ENCODE results near the gene ACTN4. TPM values are rescaled to one million over a fixed set of nuclear protein-coding genes. Genes with fewer than 3 reads are reported as not detected.
"Not testable (repeated sequence)": the region's sequence is repeated elsewhere in the genome, so short reads cannot be mapped to it uniquely, and the experiment has no call there.

ACTN4 gene
- polyA plus RNA-seq, 2 of the 4 experiments (the other 2 are of a cell fraction), result 605 to 967 TPM

GRCh38 chr19:38629568-38629967, 17.9 kb upstream of the ACTN4 start:
- POLR2A ChIA-PET, result interaction anchor here (0.6 to 0.9 kb wide), 2 partner anchors 10 to 11 kb away, joined by 3 to 4 read pairs; partner anchors contain the start of gene EIF3K
- WGBS (ENCODE audit: missing lambda C conversion rate), result 95% methylated on average over 6 of the region's 6 CpGs

GRCh38 chr19:38631301-38631700, 16.1 kb upstream of the ACTN4 start:
- Histone ChIP-seq H3K4me2 (peak overlapping the region; percentile 69), H3K27ac (peak overlapping the region; percentile 63 to 81), H3K4me1 (peaks cover 50% of the 10 kb centered on the region)
- H3K9me3 ChIP-seq; H3K4me3 ChIP-seq; ATAC-seq; POLR2A ChIA-PET; CTCF ChIA-PET; DNase-seq (ENCODE audit: low read depth in 1 of 2, low spot score in 1 of 2); FAIRE-seq: not testable (repeated sequence)
- WGBS (ENCODE audit: missing lambda C conversion rate), result 6% methylated on average over 11 of the region's 11 CpGs
- TF ChIP-seq ZNF302 (CRISPR knock-in tag; IDR thresholded peaks at IDR 0.05) (peak; percentile 54; the same call in 1 of the 2 replicates), HEYL (CRISPR knock-in tag; IDR thresholded peaks at IDR 0.05) (peak; percentile 35; the same call in 1 of the 2 replicates)

More at GRCh38 chr19:38629568-38629967, 17.9 kb upstream of the ACTN4 start:
- H3K4me1 ChIP-seq, result peaks cover 38% of the 10 kb centered on the region
- CTCF ChIA-PET, result interaction anchor here (1.0 to 5.5 kb wide), 4 partner anchors 84 to 226 kb away, joined by 3 to 29 read pairs (median 8); partner anchors contain the start of gene FAM98C
- no peak overlapping the region for H3K4me2 ChIP-seq
- ATAC-seq, result 0 out of 6 replicates have a peak, but pooled peaks of 1 of the 2 experiments have one; percentile 19
- FAIRE-seq, result no peak
- H3K4me3 ChIP-seq, result no peak overlapping the region
- peak overlapping the region in 1 of 2 experiments; percentile 28; a peak in 3 of 6 replicates for H3K27ac ChIP-seq
- DNase-seq (ENCODE audit: low read depth in 1 of 2, low spot score in 1 of 2), result no peak
- H3K9me3 ChIP-seq, result no peaks in the 10 kb centered on the region
- TF ChIP-seq MAZ (IDR thresholded peaks at IDR 0.05; ENCODE audit: borderline replicate concordance, low read depth, low read length), result no peak
- TF ChIP-seq TP53 (CRISPR knock-in tag; IDR thresholded peaks at IDR 0.05), result 0 out of 2 replicates have a peak, but pooled peaks have one; percentile 30

GRCh38 chr19:38631811-38632475, 15.5 kb upstream of the ACTN4 start:
- ATAC-seq (peak in 1 of 2 experiments; percentile 21; a peak in 3 of 6 replicates), FAIRE-seq (peak; percentile 92), DNase-seq (ENCODE audit: low read depth in 1 of 2, low spot score in 1 of 2) (peak in 1 of 2 experiments; percentile 93)
- Histone ChIP-seq H3K4me2 (peak overlapping the region; percentile 69), H3K4me1 (peaks cover 57% of the 10 kb centered on the region), H3K27ac (peak overlapping the region; percentile 63 to 81)
- H3K4me3 ChIP-seq; H3K9me3 ChIP-seq; TF ChIP-seq FOSL2 (IDR thresholded peaks at IDR 0.05): not testable (repeated sequence)
- CTCF ChIA-PET, result interaction anchor here (3.7 to 11.7 kb wide), 6 partner anchors 12 to 226 kb away, joined by 21 to 172 read pairs (median 142); partner anchors contain the start of genes ACTN4, EIF3K, FAM98C and MAP4K1
- TF ChIP-seq FOSB (CRISPR knock-in tag; IDR thresholded peaks at IDR 0.05) (peak; percentile 96), MAX (IDR thresholded peaks at IDR 0.05) (peak; percentile 94), MYC (IDR thresholded peaks at IDR 0.05; ENCODE audit: borderline replicate concordance, low read length) (peak; percentile 68; the same call in 1 of the 2 replicates), HOXB13 (CRISPR knock-in tag; IDR thresholded peaks at IDR 0.05; ENCODE audit: low read depth) (peak; percentile 100), JUN (IDR thresholded peaks at IDR 0.05) (peak in 1 of 2 experiments; percentile 27; a peak in 1 of 5 replicates), HOXB5 (CRISPR knock-in tag; IDR thresholded peaks at IDR 0.05) (peak; percentile 99), HOXA7 (CRISPR knock-in tag; IDR thresholded peaks at IDR 0.05) (peak; percentile 96), HMGXB4 (CRISPR knock-in tag; IDR thresholded peaks at IDR 0.05; ENCODE audit: borderline replicate concordance) (peak; percentile 92), FOSL2 (CRISPR knock-in tag; IDR thresholded peaks at IDR 0.05) (peak; percentile 63), RARB (CRISPR knock-in tag; IDR thresholded peaks at IDR 0.05) (peak; percentile 90), TP53 (CRISPR knock-in tag; IDR thresholded peaks at IDR 0.05) (peak; percentile 96), FOXS1 (CRISPR knock-in tag; IDR thresholded peaks at IDR 0.05) (peak; percentile 99), ZSCAN20 (CRISPR knock-in tag; IDR thresholded peaks at IDR 0.05) (peak; percentile 99), TFCP2L1 (CRISPR knock-in tag; IDR thresholded peaks at IDR 0.05) (peak; percentile 91), NPAS2 (CRISPR knock-in tag; IDR thresholded peaks at IDR 0.05; ENCODE audit: borderline replicate concordance) (peak; percentile 84; the same call in 1 of the 2 replicates), ZNF302 (CRISPR knock-in tag; IDR thresholded peaks at IDR 0.05) (peak; percentile 99), ATOH8 (CRISPR knock-in tag; IDR thresholded peaks at IDR 0.05; ENCODE audit: low read depth) (peak; percentile 98), EHF (CRISPR knock-in tag; IDR thresholded peaks at IDR 0.05) (peak; percentile 100), HEYL (CRISPR knock-in tag; IDR thresholded peaks at IDR 0.05) (peak; percentile 99)
- TF ChIP-seq, protein P1, sequence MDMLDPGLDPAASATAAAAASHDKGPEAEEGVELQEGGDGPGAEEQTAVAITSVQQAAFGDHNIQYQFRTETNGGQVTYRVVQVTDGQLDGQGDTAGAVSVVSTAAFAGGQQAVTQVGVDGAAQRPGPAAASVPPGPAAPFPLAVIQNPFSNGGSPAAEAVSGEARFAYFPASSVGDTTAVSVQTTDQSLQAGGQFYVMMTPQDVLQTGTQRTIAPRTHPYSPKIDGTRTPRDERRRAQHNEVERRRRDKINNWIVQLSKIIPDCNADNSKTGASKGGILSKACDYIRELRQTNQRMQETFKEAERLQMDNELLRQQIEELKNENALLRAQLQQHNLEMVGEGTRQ (IDR thresholded peaks at IDR 0.05), result peak; percentile 62
- 36% methylated on average over 7 of the region's 7 CpGs for whole genome bisulfite sequencing (ENCODE audit: missing lambda C conversion rate)
- POLR2A ChIA-PET, result interaction anchor here (0.8 kb wide), 1 partner anchor 227 kb away, joined by 3 read pairs; no protein-coding TSS in a partner anchor
